Measurements from ENCODE around the gene CERS3. TPM values are rescaled to one million over a fixed set of nuclear protein-coding genes. Genes with fewer than 3 reads are reported as not detected.
A peak's percentile ranks its signal among the peaks of the same experiment; 100 is the strongest.

Gene CERS3
- polyA plus RNA-seq, 3 donors = 0.04 TPM; not detected in 2

DNA sequence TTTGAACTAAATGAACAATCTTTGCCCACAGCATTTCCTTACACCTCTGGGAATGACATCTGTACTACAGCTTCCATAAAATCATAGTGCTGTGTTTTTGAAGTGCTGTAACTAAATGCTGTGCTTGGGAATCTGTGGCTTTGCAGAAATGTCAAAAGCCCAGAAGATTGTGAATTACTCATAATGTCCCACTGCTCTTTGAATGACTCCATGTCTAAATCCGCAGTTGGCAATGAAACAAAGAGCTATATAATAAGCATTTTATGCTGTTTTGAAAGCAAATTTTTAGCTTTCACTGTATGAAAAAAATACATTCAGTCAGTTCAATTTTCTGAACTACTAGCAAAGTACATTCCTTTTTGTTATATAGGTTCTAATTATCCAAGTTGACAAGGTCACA lies 98.3 kb downstream of the CERS3 start:
- no peaks in the 10 kb centered on the region for H3K36me3 ChIP-seq (replicated peaks in 1 of 2; ENCODE audit: control insufficient read depth in 1 of 2, insufficient read depth in 2 of 2, low read length in 2 of 2)
- no peak overlapping the region for H3K27ac Mint-ChIP-seq
- H3K79me2 ChIP-seq (ENCODE audit: insufficient read depth, low read length) = no peaks in the 10 kb centered on the region
- peaks cover 4 to 12% (median 9%) of the 10 kb centered on the region in 3 donors for H3K27me3 Mint-ChIP-seq (ENCODE audit: low read depth in 3 of 3)
- H3K9me3 Mint-ChIP-seq = peaks cover 5 to 8% (median 7%) of the 10 kb centered on the region in 7 donors
- no peak overlapping the region for H3K4me3 ChIP-seq (replicated peaks in 1 of 3; ENCODE audit: low read depth in 2 of 3, low read length in 3 of 3)
- no peaks in the 10 kb centered on the region for H3K4me1 Mint-ChIP-seq
- H3K4me2 ChIP-seq (replicated peaks; ENCODE audit: extremely low read depth, low read length, poor library complexity, severe bottlenecking) = no peak overlapping the region
- no peak overlapping the region for H3K27ac ChIP-seq (ENCODE audit: low read depth in 1 of 2, low read length in 2 of 2)
- no CpG with 5 or more reads among the region's 1 CpG for WGBS (ENCODE audit: insufficient coverage)
- TF ChIP-seq, protein P1, sequence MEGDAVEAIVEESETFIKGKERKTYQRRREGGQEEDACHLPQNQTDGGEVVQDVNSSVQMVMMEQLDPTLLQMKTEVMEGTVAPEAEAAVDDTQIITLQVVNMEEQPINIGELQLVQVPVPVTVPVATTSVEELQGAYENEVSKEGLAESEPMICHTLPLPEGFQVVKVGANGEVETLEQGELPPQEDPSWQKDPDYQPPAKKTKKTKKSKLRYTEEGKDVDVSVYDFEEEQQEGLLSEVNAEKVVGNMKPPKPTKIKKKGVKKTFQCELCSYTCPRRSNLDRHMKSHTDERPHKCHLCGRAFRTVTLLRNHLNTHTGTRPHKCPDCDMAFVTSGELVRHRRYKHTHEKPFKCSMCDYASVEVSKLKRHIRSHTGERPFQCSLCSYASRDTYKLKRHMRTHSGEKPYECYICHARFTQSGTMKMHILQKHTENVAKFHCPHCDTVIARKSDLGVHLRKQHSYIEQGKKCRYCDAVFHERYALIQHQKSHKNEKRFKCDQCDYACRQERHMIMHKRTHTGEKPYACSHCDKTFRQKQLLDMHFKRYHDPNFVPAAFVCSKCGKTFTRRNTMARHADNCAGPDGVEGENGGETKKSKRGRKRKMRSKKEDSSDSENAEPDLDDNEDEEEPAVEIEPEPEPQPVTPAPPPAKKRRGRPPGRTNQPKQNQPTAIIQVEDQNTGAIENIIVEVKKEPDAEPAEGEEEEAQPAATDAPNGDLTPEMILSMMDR (IDR thresholded peaks at IDR 0.05) = no peak
- no peaks in the 10 kb centered on the region for H3K36me3 Mint-ChIP-seq
- peaks cover 0 to 2% of the 10 kb centered on the region in 2 donors for H3K27me3 ChIP-seq (ENCODE audit: control insufficient read depth in 2 of 2, insufficient read depth in 2 of 2, low read length in 2 of 2)
- H3K4me1 ChIP-seq (ENCODE audit: control insufficient read depth in 1 of 2, insufficient read depth in 2 of 2, low read length in 2 of 2) = no peaks in the 10 kb centered on the region
- H4K20me1 ChIP-seq (ENCODE audit: insufficient read depth, low read length) = no peaks in the 10 kb centered on the region
- H3K4me3 Mint-ChIP-seq = no peak overlapping the region
- H3K9me3 ChIP-seq (replicated peaks in 1 of 2; ENCODE audit: control insufficient read depth in 1 of 2, insufficient read depth in 1 of 2, low read length in 2 of 2) = peaks cover 0 to 3% of the 10 kb centered on the region in 2 donors
- no peak overlapping the region for H3K9ac ChIP-seq (ENCODE audit: insufficient read depth, low read length, poor library complexity, severe bottlenecking)
- no peak overlapping the region for H2AFZ ChIP-seq (ENCODE audit: insufficient read depth, low read depth, low read length, poor library complexity, severe bottlenecking)
- DNase-seq = no peak
- intact Hi-C loops (cut with micrococcal nuclease) = no loop called here

GRCh38 chr15:100429116-100429728 lies 99.5 kb downstream of the CERS3 start:
- Mint-ChIP-seq H3K36me3 (no peaks in the 10 kb centered on the region), H3K4me3 (peak overlapping the region in 1 of 2 donors; percentile 8), H3K4me1 (no peaks in the 10 kb centered on the region), H3K27ac (no peak overlapping the region), H3K9me3 (peaks cover 8 to 19% (median 16%) of the 10 kb centered on the region in 7 donors), H3K27me3 (ENCODE audit: low read depth in 3 of 3) (peaks cover 4 to 15% (median 12%) of the 10 kb centered on the region in 3 donors)
- no peaks in the 10 kb centered on the region for H3K79me2 ChIP-seq (ENCODE audit: insufficient read depth, low read length)
- intact Hi-C loops (cut with micrococcal nuclease) = no loop called here
- no peak overlapping the region for H3K4me2 ChIP-seq (replicated peaks; ENCODE audit: extremely low read depth, low read length, poor library complexity, severe bottlenecking)
- no peak overlapping the region for H2AFZ ChIP-seq (ENCODE audit: insufficient read depth, low read depth, low read length, poor library complexity, severe bottlenecking)
- no peaks in the 10 kb centered on the region for H3K4me1 ChIP-seq (ENCODE audit: control insufficient read depth in 1 of 2, insufficient read depth in 2 of 2, low read length in 2 of 2)
- peaks cover 12% of the 10 kb centered on the region in 2 donors for H3K9me3 ChIP-seq (replicated peaks in 1 of 2; ENCODE audit: control insufficient read depth in 1 of 2, insufficient read depth in 1 of 2, low read length in 2 of 2)
- H3K4me3 ChIP-seq (replicated peaks in 1 of 3; ENCODE audit: low read depth in 2 of 3, low read length in 3 of 3) = no peak overlapping the region
- H4K20me1 ChIP-seq (ENCODE audit: insufficient read depth, low read length) = no peaks in the 10 kb centered on the region
- no peak for DNase-seq
- peaks cover 0 to 2% of the 10 kb centered on the region in 2 donors for H3K27me3 ChIP-seq (ENCODE audit: control insufficient read depth in 2 of 2, insufficient read depth in 2 of 2, low read length in 2 of 2)
- TF ChIP-seq, protein P1 (IDR thresholded peaks at IDR 0.05) = no peak
- 94% methylated on average over 6 of the region's 8 CpGs for WGBS (ENCODE audit: insufficient coverage)
- no peaks in the 10 kb centered on the region for H3K36me3 ChIP-seq (replicated peaks in 1 of 2; ENCODE audit: control insufficient read depth in 1 of 2, insufficient read depth in 2 of 2, low read length in 2 of 2)
- H3K27ac ChIP-seq (ENCODE audit: low read depth in 1 of 2, low read length in 2 of 2) = no peak overlapping the region
- no peak overlapping the region for H3K9ac ChIP-seq (ENCODE audit: insufficient read depth, low read length, poor library complexity, severe bottlenecking)
